Left lung (tissue), 10 donors: ENCODE measurements around the gene P3H2. TPM values are rescaled to one million over a fixed set of nuclear protein-coding genes. Genes with fewer than 3 reads are reported as not detected.
A peak's percentile ranks its signal among the peaks of the same experiment; 100 is the strongest.

ENCODE experiments used
- ATAC-seq: fragments of 200-7000 bp; cut with Tn5 transposase; one replicate; pipeline ENCODE4 v1.9.1; 2020; ENCODE audit warnings: moderate library complexity
- DNase-seq, 4 donors: peaks; one replicate each; pipeline ENCODE4 v3.0.0-alpha.2; 2013 to 2020
- H3K27ac ChIP-seq, 2 donors: fragments of 200-600 bp; sonication (generic) in 1 of 2; one replicate each; pipeline versions ENCODE4 v1.5.0 to v1.8.0; 2020 to 2021
- H3K27me3 ChIP-seq, 2 donors: fragments of 200-600 bp; sonication (generic) in 1 of 2; one replicate each; pipeline versions ENCODE4 v1.5.0 to v1.8.0; 2020 to 2021
- H3K36me3 ChIP-seq, 2 donors: fragments of 200-600 bp; sonication (generic) in 1 of 2; one replicate each; pipeline versions ENCODE4 v1.5.0 to v1.8.0; 2020 to 2021
- H3K4me1 ChIP-seq, 2 donors: fragments of 200-600 bp; one replicate each; pipeline ENCODE4 v1.8.0; 2021
- H3K4me3 ChIP-seq, 2 donors: fragments of 200-600 bp; sonication (generic) in 1 of 2; one replicate each; pipeline versions ENCODE4 v1.5.0 to v1.8.0; 2020 to 2021; ENCODE audit warnings: mild to moderate bottlenecking in 1 of 2
- H3K9me3 ChIP-seq, 2 donors: fragments of 200-600 bp; sonication (generic) in 1 of 2; one replicate each; pipeline versions ENCODE4 v1.5.0 to v1.8.0; 2020 to 2021
- intact Hi-C, 2 donors: fragments of 100-400 bp; cut with DNase I; formaldehyde crosslinking; loops; one replicate each; pipeline versions ENCODE4 v1.11.2 to v1.14.2; 2022
- polyA plus RNA-seq, 6 donors: library from polyadenylated mRNA; unstranded; fragments of 120-200 nt; gene quantifications; one replicate each; pipeline ENCODE4 v1.2.1, GENCODE V29; 2013; ENCODE audit not compliant: insufficient read length in 6 of 6
- total RNA-seq, 2 donors: library from RNA; stranded (reverse); fragmentation: NEBNext Ultra II Directional; extraction: Animal tissue kit (Norgen Biotek cat#: 25700); gene quantifications; one replicate each; pipeline ENCODE4 v1.2.1, GENCODE V29; 2021
- TF ChIP-seq, protein P1 (sequence below), 2 donors: fragments of 200-600 bp; sonication (generic) in 1 of 2; IDR thresholded peaks; one replicate each; pipeline versions ENCODE4 v1.5.0 to v1.8.0; 2021; ENCODE audit warnings: antibody characterized with exemption in 2 of 2
- donor health status: DM: no; HTN: yes; CAD: no.
- donor health status: DM: no; HTN: no; CAD: no.

The P3H2 gene
- total and polyA plus RNA-seq, 8 donors, result 29.1 to 50.7 (median 36.1) TPM

DNA sequence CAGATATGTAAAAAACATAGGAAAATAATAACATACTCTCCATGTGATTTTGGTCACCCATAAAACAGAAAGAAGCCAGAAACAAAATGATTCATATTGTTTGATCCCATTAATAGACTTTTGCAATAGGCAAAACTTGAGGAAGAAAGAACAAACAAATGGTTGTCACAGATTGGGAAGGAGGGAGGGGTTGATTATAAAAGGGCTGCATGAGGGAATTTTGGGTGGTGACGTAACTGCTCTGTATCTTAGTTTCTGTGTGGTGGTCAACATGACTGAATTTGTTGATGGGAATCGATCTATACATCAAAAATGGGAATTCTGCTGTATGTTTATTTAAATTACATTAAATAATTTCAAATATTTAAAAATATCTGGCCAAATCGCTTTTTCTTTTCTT, 86.3 kb downstream of the P3H2 start:
- intact Hi-C loops, result no loop called here
- H3K4me1 ChIP-seq, result peaks cover 0 to 3% of the 10 kb centered on the region in 2 donors
- no peak overlapping the region for H3K27ac ChIP-seq
- no peak overlapping the region for H3K4me3 ChIP-seq
- H3K27me3 ChIP-seq, result no peaks in the 10 kb centered on the region
- H3K9me3 ChIP-seq, result no peaks in the 10 kb centered on the region
- no peak for DNase-seq
- no peaks in the 10 kb centered on the region for H3K36me3 ChIP-seq
- TF ChIP-seq, protein P1, sequence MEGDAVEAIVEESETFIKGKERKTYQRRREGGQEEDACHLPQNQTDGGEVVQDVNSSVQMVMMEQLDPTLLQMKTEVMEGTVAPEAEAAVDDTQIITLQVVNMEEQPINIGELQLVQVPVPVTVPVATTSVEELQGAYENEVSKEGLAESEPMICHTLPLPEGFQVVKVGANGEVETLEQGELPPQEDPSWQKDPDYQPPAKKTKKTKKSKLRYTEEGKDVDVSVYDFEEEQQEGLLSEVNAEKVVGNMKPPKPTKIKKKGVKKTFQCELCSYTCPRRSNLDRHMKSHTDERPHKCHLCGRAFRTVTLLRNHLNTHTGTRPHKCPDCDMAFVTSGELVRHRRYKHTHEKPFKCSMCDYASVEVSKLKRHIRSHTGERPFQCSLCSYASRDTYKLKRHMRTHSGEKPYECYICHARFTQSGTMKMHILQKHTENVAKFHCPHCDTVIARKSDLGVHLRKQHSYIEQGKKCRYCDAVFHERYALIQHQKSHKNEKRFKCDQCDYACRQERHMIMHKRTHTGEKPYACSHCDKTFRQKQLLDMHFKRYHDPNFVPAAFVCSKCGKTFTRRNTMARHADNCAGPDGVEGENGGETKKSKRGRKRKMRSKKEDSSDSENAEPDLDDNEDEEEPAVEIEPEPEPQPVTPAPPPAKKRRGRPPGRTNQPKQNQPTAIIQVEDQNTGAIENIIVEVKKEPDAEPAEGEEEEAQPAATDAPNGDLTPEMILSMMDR (IDR thresholded peaks at IDR 0.05), result no peak
- ATAC-seq, result no peak

DNA sequence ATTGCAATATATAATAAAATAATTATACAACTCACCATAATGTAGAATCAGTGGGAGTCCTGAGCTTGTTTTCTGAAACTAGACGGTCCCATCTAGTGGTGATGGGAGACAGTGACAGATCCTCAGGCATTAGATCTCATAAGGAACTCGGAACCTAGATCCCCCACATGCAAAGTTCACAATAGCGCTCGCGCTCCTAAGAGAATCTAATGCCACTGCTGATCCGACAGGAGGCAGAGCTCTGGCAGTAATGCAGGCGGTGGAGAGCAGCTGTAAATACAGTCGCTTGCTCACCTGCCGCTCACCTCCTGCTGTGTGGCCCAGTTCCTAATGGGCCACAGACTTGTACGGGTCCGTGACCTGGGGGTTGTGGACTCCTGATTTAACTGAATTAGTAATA, 87.8 kb downstream of the P3H2 start:
- H3K9me3 ChIP-seq, result no peaks in the 10 kb centered on the region
- peaks cover 0 to 3% of the 10 kb centered on the region in 2 donors for H3K4me1 ChIP-seq
- TF ChIP-seq, protein P1 (IDR thresholded peaks at IDR 0.05), result no peak
- no peak overlapping the region for H3K4me3 ChIP-seq
- no peaks in the 10 kb centered on the region for H3K27me3 ChIP-seq
- no peak overlapping the region for H3K27ac ChIP-seq
- H3K36me3 ChIP-seq, result no peaks in the 10 kb centered on the region
- intact Hi-C loops, result no loop called here
- ATAC-seq (no peak), DNase-seq (no peak)

DNA sequence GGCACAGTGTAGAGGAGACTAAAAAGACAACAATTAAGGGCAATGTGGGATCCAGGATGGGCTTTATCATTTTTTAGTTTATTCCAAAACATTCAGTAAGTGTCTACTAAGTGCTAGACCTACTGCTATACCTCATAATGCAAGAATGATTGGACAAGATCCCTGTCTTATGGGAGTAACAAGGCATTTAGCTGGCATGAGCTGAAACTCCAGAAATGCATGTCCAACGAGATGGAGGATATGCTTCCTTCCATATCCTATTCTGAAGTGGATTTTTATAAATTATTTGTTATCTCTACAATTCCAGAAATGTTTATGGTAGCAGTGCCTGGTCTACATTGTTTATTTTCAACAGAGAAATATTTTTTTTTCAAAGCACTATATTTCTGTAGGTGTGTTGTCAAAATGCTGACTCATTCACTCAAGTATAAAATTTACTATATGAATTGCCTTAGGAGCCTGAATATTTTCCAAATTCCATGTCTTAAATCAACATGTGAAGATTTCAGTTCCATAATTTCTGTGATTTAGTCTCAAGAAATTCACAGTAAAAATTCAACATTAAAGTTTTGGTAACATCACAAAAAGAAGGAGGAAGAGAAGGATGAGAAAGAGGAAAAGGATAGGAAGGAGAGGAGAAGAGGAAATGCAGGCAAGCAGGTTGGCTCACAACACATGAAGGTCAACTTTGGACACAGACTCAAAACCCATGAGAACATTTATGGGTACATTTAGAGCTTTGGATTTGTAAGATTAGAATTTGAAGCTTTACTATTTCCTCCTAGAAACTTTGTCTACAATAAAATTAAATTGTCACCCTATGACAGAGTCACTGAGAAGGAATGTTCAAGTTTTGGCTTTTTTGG, 88.6 kb downstream of the P3H2 start:
- peaks cover 0 to 3% of the 10 kb centered on the region in 2 donors for H3K4me1 ChIP-seq
- intact Hi-C loops, result no loop called here
- H3K27ac ChIP-seq, result no peak overlapping the region
- no peaks in the 10 kb centered on the region for H3K9me3 ChIP-seq
- no peaks in the 10 kb centered on the region for H3K36me3 ChIP-seq
- TF ChIP-seq, protein P1 (IDR thresholded peaks at IDR 0.05), result no peak
- DNase-seq, result no peak
- no peaks in the 10 kb centered on the region for H3K27me3 ChIP-seq
- no peak overlapping the region for H3K4me3 ChIP-seq
- peak; percentile 47 for ATAC-seq

DNA sequence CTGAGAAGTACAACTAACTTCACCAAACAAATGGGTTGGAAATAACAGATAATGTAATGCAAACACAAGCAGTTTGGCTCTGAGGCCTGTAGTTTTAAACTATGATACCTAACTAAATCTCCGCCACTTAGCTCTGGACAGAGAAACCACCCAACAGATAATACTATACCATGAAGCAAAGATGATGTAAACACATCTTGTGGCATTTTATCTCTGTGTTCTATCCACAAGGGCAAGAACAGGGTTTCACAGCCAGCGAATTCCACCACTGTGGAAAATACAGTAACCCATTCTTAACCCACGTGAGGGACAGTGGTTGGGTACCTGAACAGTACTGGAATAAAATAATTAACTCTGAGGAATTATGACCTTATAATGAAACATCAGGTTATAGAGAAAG, 93.6 kb downstream of the P3H2 start:
- no peak overlapping the region for H3K4me3 ChIP-seq
- TF ChIP-seq, protein P1 (IDR thresholded peaks at IDR 0.05), result no peak

DNA sequence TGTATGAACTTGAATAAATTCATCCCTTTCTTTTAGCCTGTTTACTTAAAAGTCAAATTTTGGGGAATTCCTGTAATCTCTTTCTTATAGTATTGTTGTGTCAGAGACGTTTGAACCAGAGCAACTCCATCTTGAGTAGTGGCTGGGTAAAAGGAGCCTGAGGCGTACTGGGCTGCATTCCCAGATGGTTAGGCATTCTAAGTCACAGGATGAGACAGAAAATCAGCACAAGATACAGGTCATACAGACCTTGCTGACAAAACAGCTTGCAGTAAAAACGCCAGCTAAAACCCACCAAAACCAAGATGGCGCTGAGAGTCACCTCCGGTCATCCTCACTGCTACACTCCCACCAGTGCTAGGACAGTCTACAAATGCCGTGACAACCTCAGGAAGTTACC, 94.5 kb downstream of the P3H2 start:
- DNase-seq (no peak), ATAC-seq (no peak)
- Histone ChIP-seq H3K27ac (no peak overlapping the region), H3K27me3 (no peaks in the 10 kb centered on the region), H3K4me1 (no peaks in the 10 kb centered on the region), H3K4me3 (no peak overlapping the region), H3K36me3 (no peaks in the 10 kb centered on the region), H3K9me3 (no peaks in the 10 kb centered on the region)
- intact Hi-C loops, result no loop called here
- TF ChIP-seq, protein P1 (IDR thresholded peaks at IDR 0.05), result no peak

More for the DNA sequence above, 93.6 kb downstream of the P3H2 start:
- Histone ChIP-seq H3K27me3 (no peaks in the 10 kb centered on the region), H3K36me3 (no peaks in the 10 kb centered on the region), H3K4me1 (peaks cover 0 to 3% of the 10 kb centered on the region in 2 donors), H3K27ac (no peak overlapping the region), H3K9me3 (no peaks in the 10 kb centered on the region)
- intact Hi-C loops, result no loop called here
- no peak for DNase-seq
- no peak for ATAC-seq
